GM12892 (cell line): ENCODE measurements around the gene S100A4.
"Not testable (repeated sequence)": the region's sequence is repeated elsewhere in the genome, so short reads cannot be mapped to it uniquely, and the experiment has no call there.

Experiments
- DNase-seq: peaks from one replicate; pipeline ENCODE4 v3.0.0; 2011; ENCODE audit not compliant: insufficient read length
- FAIRE-seq: peaks from 2 replicates; lab custom pipeline; 2011; peaks lifted over from hg19 to GRCh38; lab: Jason Lieb, UNC
- POLR2A ChIP-seq: IDR thresholded peaks from 2 replicates; pipeline ENCODE4 v1.6.1; 2011; ENCODE audit warnings: low read depth, low read length, control low read depth
- POLR2AphosphoS5 ChIP-seq: IDR thresholded peaks from 2 replicates; pipeline ENCODE4 v1.6.1; 2011; ENCODE audit warnings: low read depth, low read length, control low read depth
- TAF1 ChIP-seq: IDR thresholded peaks from 2 replicates; pipeline ENCODE4 v1.6.1; 2011; ENCODE audit warnings: low read depth, mild to moderate bottlenecking, control low read depth, low read length, borderline replicate concordance

Gene S100A4

DNA sequence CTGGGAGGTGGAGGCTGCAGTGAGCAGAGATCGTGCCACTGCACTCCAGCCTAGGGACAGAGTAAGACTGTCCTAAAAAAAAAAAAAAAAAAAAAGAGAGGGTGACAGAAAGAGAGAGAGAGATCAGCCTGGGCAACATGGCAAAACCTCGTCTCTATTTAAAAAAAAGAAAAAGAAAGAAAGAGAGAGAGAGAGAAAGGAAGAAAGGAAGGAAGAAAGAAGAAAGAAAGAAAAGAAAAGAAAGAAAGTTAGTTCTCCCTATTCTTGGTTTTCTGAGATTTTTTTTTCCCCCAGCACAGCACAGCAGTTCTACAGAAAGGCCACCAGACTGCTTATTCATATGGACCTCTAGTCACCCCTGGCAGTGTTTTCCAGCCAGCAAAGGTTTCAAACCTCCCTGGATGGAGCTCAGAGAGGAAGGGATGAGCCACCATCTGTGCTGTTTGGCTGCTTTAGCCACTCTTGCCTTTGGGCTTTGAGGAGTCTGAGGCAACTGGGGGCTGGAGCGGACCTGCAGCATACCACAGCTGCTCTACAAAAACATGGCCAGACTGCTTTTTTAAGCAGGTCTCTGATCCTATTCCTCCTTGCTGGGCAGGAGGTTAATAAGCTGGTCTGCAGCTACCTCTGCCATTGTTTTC, 20.4 kb downstream of the S100A4 start:
- DNase-seq (no peak), FAIRE-seq (no peak)
- TF ChIP-seq POLR2A (no peak), POLR2AphosphoS5 (no peak), TAF1 (no peak)

DNA sequence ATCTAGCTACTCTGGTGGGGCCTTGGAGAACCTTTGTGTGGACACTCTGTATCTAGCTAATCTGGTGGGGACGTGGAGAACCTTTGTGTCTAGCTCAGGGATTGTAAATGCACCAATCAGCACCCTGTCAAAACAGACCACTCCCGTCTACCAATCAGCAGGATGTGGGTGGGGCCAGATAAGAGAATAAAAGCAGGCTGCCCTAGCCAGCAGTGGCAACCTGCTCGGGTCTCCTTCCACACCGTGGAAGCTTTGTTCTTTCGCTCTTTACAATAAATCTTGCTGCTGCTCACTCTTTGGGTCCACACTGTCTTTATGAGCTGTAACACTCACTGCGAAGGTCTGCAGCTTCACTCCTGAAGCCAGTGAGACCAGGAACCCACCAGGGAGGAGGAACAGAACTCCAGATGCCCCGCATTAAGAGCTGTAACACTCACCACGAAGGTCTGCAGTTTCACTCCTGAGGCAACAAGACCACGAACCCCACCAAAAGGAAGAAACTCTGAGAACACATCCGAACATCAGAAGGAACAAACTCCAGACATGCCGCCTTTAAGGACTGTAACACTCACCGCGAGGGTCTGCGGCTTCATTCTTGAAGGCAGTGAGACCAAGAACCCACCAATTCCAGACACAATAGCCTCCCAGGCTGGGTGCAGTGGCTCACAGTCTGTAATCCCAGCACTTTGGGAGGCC, 23.1 kb downstream of the S100A4 start:
- FAIRE-seq, DNase-seq: not testable (repeated sequence)

DNA sequence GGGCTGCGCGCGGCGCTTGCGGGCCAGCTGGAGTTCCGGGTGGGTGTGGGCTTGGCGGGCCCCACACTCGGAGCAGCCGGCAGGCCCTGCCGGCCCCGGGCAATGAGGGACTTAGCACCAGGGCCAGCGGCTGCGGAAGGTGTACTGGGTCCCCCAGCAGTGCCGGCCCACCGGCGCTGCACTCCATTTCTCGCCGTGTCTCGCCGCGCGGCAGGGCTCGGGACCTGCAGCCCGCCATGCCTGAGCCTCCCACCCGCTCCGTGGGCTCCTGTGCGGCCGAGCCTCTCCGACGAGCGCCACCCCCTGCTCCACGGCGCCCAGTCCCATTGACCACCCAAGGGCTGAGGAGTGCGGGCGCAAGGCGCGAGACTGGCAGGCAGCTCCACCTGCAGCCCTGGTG, 23.8 kb downstream of the S100A4 start:
- FAIRE-seq, DNase-seq: not testable (repeated sequence)

DNA sequence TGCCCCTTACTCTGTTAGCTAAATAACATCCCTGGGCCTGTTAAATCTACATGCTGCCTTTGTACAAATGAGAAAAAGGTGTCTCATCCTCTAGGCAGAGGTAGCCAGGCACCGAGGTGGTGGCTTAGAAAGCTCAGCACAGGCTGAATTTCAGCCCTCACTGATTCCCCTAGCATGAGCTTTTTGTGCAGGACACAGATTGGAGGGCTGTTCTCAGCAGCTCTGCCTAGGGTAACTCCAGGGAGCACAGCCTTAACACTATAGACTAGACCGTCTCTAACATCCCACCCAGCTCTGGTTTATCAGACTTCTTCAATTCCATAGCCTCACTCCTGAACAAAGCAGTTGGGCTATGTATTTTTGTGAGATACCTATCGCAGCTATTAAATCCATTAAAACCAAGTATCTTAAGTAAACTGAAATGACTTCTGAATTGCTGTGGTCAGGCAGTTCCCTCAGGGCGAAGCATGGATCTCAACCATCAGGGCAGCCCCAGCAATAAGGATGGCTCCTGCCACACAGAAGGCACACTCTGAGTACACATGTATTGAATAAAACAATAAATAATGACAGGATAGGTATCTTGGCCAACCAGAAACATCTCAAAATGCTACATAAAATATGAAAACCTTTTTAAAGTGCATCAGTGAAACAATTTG, 24.7 kb downstream of the S100A4 start:
- FAIRE-seq (no peak), DNase-seq (no peak)
- TF ChIP-seq TAF1 (no peak), POLR2A (no peak), POLR2AphosphoS5 (no peak)

DNA sequence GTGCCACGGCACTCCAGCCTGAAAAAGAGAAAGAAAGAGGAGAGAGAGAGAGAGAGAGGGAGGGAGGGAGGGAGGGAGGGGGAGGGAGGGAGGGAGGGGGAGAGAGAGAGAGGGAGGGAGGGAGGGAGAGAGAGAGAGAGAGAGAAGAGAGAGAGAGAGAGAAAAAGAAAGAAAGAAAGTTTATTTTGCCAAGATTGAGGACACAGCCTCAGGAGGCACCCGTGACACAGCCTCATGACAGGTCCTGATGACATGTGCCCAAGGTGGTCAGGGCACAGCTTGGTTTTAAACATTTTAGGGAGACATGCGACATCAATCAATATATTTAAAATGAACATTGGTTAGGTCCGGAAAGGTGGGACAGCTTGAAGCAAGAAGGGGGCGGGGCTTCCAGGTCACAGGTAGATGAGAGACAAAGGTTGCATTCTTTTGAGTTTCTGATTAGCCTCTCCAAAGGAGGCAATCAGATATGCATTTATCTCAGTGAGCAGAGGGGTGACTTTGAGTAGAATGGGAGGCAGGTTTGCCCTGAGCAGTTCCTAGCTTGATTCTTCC, 25.4 kb downstream of the S100A4 start:
- FAIRE-seq, DNase-seq: not testable (repeated sequence)

DNA sequence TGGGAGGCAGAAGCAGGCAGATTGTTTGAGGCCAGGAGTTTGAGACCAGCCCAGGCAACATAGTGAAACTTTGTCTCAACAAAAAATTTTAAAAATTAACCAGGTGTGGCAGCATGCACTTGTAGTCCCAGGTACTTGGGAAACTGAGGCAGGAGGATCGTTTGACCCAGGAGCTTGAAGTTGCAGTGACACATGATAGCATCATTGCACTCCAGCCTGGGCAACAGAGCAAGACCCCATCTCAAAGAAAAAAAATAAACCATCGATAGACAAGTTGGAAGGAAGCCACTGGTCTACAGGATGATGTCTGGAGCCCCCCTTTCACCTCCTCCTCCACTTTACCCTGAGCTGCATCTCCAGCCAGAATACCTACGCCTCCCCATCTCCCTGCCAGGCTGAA, 26.4 kb downstream of the S100A4 start:
- DNase-seq, result no peak
- TF ChIP-seq TAF1 (no peak), POLR2AphosphoS5 (no peak), POLR2A (no peak)
- FAIRE-seq, result no peak

DNA sequence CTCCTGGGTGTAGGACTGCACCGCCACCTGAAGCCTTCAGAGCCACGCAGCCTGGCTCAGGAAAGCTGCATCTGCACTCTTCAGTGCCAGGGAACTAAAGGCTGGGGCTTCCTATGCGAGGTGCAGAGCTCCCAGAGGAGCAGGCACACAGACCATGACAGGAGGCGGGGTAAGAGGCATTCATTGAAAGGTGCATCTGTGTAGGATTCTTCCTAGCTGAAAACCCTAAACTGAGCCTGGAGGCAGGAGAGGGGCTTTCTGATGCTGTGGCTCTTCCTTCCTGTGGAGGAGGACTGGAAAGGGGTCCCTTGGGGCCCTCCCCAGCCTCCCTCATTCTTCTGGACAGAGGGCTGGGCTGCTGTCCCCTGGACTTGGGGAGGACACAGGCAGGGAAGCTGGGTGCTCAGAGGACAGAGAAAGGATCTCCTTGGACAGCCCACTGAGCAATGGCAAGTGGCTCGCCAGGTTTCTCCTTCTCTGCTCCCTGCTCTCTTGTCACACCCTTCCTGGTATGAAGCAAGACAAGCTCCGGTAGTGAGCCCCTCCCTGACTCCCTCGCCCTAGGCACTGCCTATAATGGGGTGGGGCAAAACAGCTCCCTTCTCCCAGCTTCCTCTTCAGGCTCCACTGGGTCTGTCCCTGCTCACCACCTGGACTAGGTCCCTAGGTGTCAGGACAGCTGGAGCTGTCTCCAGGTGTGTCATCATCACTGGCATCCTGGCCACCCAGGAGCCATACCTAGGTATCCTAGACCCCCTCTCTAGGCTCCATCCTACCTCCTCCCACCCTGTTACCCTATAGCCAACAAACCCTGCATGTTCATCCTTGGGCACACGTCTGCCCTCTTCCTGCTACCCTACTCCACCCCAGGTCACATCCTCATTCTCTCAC, 29.9 kb downstream of the S100A4 start:
- DNase-seq (no peak), FAIRE-seq (no peak)
- TF ChIP-seq POLR2A, result no peak
- no peak for TF ChIP-seq TAF1
- TF ChIP-seq POLR2AphosphoS5, result no peak

DNA sequence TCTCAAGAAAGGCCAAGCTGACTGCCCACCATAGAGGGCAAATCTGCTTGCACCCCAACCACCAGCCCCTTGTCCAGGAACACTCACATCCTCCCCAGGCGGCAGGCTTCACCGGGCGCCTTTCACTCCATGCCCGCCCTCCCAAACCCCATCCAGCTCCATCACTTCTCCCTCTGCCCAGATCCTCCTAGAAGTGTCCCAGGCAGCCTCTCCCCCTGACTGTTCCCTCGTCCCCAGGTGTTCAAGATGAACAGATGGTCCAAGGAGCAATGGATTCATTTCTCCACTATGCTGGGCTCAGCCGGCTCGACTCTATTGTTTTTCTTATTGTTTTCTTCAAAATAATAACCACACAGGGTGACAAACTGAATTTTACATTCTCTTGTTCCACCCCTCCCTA, 31.9 kb downstream of the S100A4 start:
- FAIRE-seq (no peak), DNase-seq (no peak)
- no peak for TF ChIP-seq TAF1
- no peak for TF ChIP-seq POLR2AphosphoS5
- no peak for TF ChIP-seq POLR2A

DNA sequence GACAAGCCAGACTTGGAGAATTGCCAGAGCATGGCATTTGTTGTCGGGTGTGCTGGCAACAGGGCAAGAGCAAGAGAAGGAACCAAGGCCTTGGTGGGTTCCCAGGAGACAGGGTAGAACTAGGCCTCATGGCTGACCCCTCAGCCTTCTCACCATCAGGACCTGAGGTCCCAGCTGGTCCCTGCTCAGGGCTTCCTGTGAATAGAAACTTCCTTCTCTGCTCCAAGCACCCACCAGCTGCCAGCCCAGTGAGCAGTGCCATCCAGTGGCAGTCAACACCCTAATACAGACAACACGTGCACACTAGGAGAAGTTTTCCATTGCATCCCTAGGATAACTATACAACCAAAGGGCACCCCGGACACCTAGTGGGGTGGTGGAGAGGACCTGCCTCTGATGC, 32.6 kb downstream of the S100A4 start:
- no peak for DNase-seq
- TF ChIP-seq POLR2A (no peak), POLR2AphosphoS5 (no peak), TAF1 (no peak)
- FAIRE-seq, result no peak

DNA sequence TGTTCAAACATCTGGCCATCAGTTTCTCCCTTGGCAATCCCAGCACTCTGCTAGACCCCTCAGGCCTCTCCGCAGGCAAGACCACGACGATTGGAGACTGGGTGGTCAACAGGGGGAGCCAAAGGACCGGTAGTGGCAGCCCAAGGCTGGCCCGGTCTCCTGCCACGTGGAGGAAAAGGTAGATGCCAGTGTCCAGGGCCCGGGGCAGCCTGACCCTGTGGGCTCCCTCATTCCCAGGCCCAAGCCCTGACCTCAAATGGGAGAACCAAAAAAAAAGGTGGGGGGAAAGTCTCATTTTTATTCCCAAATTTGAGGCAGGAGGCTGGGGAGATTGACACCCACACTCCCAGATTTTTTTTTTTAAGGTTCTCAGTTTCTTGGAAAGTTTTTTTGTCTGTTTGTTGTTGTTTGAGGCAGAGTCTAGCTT, 34.6 kb downstream of the S100A4 start:
- FAIRE-seq, result peak; percentile 54
- DNase-seq, result peak; percentile 78
- TF ChIP-seq POLR2A, result no peak

DNA sequence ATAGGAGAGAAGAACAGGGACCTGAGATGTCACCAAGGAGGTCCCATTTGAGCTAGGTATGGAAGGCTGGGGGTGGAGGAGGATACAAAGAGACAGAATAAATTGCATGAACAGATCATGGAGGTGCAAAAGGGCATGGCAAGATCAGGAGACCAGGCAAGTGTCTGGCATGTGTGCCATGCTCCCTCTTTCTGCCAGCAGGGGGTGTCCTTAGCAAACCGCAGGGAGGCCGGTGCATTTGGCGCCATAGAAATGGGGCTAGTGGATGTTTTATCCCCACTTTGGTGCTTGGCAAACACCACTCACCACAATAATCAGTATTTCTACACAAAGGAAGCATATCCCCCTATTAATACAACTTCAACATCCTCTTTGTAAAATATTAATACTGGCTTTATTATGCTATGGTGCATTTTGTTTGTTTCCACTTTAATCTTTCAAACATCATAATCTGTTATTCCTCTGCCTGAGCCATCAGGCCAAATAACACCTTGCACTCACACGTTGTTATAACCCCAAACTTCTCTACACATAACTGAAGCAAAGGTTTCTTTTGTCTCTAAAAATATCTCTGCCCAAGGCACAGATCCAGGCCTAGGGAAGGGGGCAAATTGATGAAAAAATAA, 35.8 kb downstream of the S100A4 start:
- FAIRE-seq (no peak), DNase-seq (peak; percentile 51)
- no peak for TF ChIP-seq TAF1
- no peak for TF ChIP-seq POLR2AphosphoS5
- no peak for TF ChIP-seq POLR2A
